HL-60 (cell line): ENCODE results near the gene VWDE.

ENCODE experiments used
- DNase-seq, 2 experiments: peaks; one replicate each; pipeline ENCODE4 v3.0.0-alpha.2; 2010 to 2020; ENCODE audit warnings: low read depth in 1 of 2, low spot score in 1 of 2
- H3K27ac ChIP-seq: fragments of 250-450 bp; sonication (Bioruptor Pico); replicated peaks from 2 replicates; pipeline ENCODE4 v1.5.1; 2020; ENCODE audit warnings: mild to moderate bottlenecking, moderate library complexity
- H3K27me3 ChIP-seq: fragments of 250-450 bp; sonication (Bioruptor Pico); 2 replicates; pipeline ENCODE4 v1.5.1; 2021; ENCODE audit warnings: mild to moderate bottlenecking, moderate library complexity; ENCODE audit not compliant: insufficient read depth, poor library complexity, severe bottlenecking
- H3K4me3 ChIP-seq: replicated peaks from 2 replicates; pipeline ENCODE4 v1.5.1; 2011; ENCODE audit warnings: mild to moderate bottlenecking, control low read depth, low read length; ENCODE audit not compliant: insufficient read depth
- GABPA ChIP-seq: IDR thresholded peaks from 2 replicates; pipeline ENCODE4 v1.6.1; 2012; ENCODE audit warnings: low read depth
- POLR2AphosphoS5 ChIP-seq: IDR thresholded peaks from 2 replicates; pipeline ENCODE4 v1.6.1; 2012; ENCODE audit warnings: low read depth
- REST ChIP-seq: IDR thresholded peaks from 2 replicates; pipeline ENCODE4 v1.6.1; 2012; ENCODE audit warnings: low read depth; ENCODE audit not compliant: insufficient replicate concordance
- SPI1 ChIP-seq: IDR thresholded peaks from 2 replicates; pipeline ENCODE4 v1.6.1; 2012; ENCODE audit warnings: low read depth, mild to moderate bottlenecking, borderline replicate concordance
- TF ChIP-seq, protein P1 (sequence below): IDR thresholded peaks from one replicate; pipeline ENCODE4 v1.5.1; 2011; ENCODE audit warnings: low read length, control low read depth, inconsistent platforms; ENCODE audit not compliant: insufficient read depth

VWDE gene

DNA sequence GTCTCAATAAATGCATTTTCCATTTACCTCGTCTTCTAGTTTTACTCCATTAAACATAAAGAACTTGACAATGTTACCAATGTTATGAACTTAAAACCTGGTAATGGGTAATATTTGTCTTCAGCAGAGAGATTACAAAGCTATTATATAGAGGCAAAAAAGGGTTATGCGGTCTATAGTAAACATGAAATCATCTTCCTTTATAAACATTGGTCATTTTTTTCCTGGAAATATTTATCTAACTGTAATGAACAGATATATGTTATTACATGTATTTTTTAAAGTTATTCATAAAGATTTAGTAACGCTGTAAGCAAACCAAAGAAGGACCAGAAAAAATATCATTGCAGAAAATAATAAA, 1.3 kb downstream of the VWDE start:
- Histone ChIP-seq H3K27ac (no peak overlapping the region), H3K27me3 (peaks cover 13% of the 10 kb centered on the region), H3K4me3 (no peak overlapping the region)
- TF ChIP-seq POLR2AphosphoS5 (no peak), GABPA (no peak), REST (no peak), SPI1 (no peak)
- TF ChIP-seq, protein P1, sequence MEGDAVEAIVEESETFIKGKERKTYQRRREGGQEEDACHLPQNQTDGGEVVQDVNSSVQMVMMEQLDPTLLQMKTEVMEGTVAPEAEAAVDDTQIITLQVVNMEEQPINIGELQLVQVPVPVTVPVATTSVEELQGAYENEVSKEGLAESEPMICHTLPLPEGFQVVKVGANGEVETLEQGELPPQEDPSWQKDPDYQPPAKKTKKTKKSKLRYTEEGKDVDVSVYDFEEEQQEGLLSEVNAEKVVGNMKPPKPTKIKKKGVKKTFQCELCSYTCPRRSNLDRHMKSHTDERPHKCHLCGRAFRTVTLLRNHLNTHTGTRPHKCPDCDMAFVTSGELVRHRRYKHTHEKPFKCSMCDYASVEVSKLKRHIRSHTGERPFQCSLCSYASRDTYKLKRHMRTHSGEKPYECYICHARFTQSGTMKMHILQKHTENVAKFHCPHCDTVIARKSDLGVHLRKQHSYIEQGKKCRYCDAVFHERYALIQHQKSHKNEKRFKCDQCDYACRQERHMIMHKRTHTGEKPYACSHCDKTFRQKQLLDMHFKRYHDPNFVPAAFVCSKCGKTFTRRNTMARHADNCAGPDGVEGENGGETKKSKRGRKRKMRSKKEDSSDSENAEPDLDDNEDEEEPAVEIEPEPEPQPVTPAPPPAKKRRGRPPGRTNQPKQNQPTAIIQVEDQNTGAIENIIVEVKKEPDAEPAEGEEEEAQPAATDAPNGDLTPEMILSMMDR: no peak
- no peak for DNase-seq

GRCh38 chr7:12401538-12402364, 1.9 kb downstream of the VWDE start:
- peaks cover 13% of the 10 kb centered on the region for H3K27me3 ChIP-seq
- no peak overlapping the region for H3K4me3 ChIP-seq
- H3K27ac ChIP-seq: no peak overlapping the region

DNA sequence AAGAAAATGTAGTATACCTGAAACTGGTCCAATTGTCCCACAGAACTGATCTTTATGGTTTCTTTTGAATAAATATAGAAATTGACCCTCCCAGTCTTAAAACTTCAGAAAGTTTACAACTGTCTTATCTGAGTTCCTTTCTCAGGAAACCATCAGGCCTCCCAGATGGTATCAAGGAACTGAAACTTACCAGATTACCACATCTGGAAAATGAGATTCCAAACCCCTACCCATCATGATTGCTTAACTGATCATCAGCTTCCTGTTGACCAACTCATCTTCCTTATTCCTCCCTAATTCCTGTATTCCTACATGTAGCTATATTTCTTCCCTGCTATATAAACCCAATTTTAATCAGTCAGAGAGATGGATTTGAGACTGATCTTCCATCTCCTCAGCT, 5.5 kb downstream of the VWDE start:
- H3K4me3 ChIP-seq: no peak overlapping the region
- no peak overlapping the region for H3K27ac ChIP-seq
- TF ChIP-seq REST (no peak), SPI1 (no peak)
- TF ChIP-seq, protein P1: no peak
- no peak for DNase-seq
- H3K27me3 ChIP-seq: peaks cover 2% of the 10 kb centered on the region

More at GRCh38 chr7:12401538-12402364, 1.9 kb downstream of the VWDE start:
- TF ChIP-seq, protein P1: no peak
- TF ChIP-seq GABPA (no peak), REST (no peak), POLR2AphosphoS5 (no peak), SPI1 (no peak)
- no peak for DNase-seq
